IMR-90 (cell line): ENCODE results near the gene DPCD. TPM values are rescaled to one million over a fixed set of nuclear protein-coding genes. Genes with fewer than 3 reads are reported as not detected.

Experiments used
- ATAC-seq: fragments of 200-7000 bp; cut with Tn5 transposase; 2 replicates; pipeline ENCODE4 v1.9.1; 2020; ENCODE audit warnings: low read depth, mild to moderate bottlenecking, moderate library complexity
- BruUV-seq: library from RNA; stranded (reverse); fragments of 400-500 nt; replicated peaks from 2 replicates; lab custom pipeline; 2021; lab: Mats Ljungman, UMichigan
- CTCF ChIA-PET: fragments of 300-600 bp; formaldehyde crosslinking; extraction: SDS; loops from one replicate; lab custom pipeline; 2021; ENCODE audit warnings: antibody characterized with exemption; lab: Yijun Ruan, JAX
- POLR2A ChIA-PET: fragments of 300-600 bp; sonication (Branson Sonifier 250); formaldehyde crosslinking; loops from one replicate; lab custom pipeline; 2022; ENCODE audit warnings: antibody characterized with exemption; ENCODE audit not compliant: unreplicated experiment; lab: Charles Lee
- DNase-seq: peaks from one replicate; pipeline ENCODE4 v3.0.0; 2013
- H2AFZ ChIP-seq: replicated peaks from 2 replicates; pipeline ENCODE3; 2013; ENCODE audit warnings: low read length, mild to moderate bottlenecking; ENCODE audit not compliant: poor library complexity
- H2AK5ac ChIP-seq: 2 replicates; pipeline ENCODE4 v1.6.1; 2013; ENCODE audit warnings: low read depth, low read length, inconsistent platforms
- H2AK9ac ChIP-seq: replicated peaks from 2 replicates; pipeline ENCODE3; 2013; ENCODE audit warnings: mild to moderate bottlenecking, low read depth, low read length, moderate library complexity; ENCODE audit not compliant: poor library complexity
- H2BK120ac ChIP-seq: 2 replicates; pipeline ENCODE4 v1.6.1; 2013; ENCODE audit warnings: low read depth, low read length, inconsistent platforms
- H2BK15ac ChIP-seq: 3 replicates; pipeline ENCODE4 v1.6.1; 2013; ENCODE audit warnings: low read depth, low read length, inconsistent platforms
- H2BK20ac ChIP-seq: 2 replicates; pipeline ENCODE4 v1.6.1; 2013; ENCODE audit warnings: low read depth, mild to moderate bottlenecking, inconsistent platforms, low read length, moderate library complexity
- H2BK5ac ChIP-seq: 2 replicates; pipeline ENCODE4 v1.6.1; 2013; ENCODE audit warnings: mild to moderate bottlenecking, low read depth, low read length, inconsistent platforms; ENCODE audit not compliant: poor library complexity, severe bottlenecking
- H3K14ac ChIP-seq: replicated peaks from 2 replicates; pipeline ENCODE4 v1.6.1; 2013; ENCODE audit warnings: low read depth, low read length, inconsistent platforms
- H3K18ac ChIP-seq: 2 replicates; pipeline ENCODE4 v1.6.1; 2013; ENCODE audit warnings: low read depth, low read length, control low read depth
- H3K23ac ChIP-seq: 2 replicates; pipeline ENCODE4 v1.6.1; 2013; ENCODE audit warnings: low read depth, low read length, inconsistent platforms
- H3K27ac ChIP-seq: 2 replicates; pipeline ENCODE4 v1.5.1; 2013; ENCODE audit warnings: mild to moderate bottlenecking, control low read depth, low read length; ENCODE audit not compliant: insufficient read depth
- H3K27me3 ChIP-seq: 2 replicates; pipeline ENCODE4 v1.6.1; 2013; ENCODE audit warnings: low read length; ENCODE audit not compliant: control insufficient read depth, insufficient read depth
- H3K36me3 ChIP-seq: 2 replicates; pipeline ENCODE4 v1.6.1; 2013; ENCODE audit warnings: low read length, mixed read lengths; ENCODE audit not compliant: control insufficient read depth, insufficient read depth
- H3K4ac ChIP-seq: 2 replicates; pipeline ENCODE4 v1.6.1; 2013; ENCODE audit warnings: low read depth, low read length, inconsistent platforms
- H3K4me1 ChIP-seq: 2 replicates; pipeline ENCODE4 v1.6.1; 2013; ENCODE audit warnings: low read length, mixed read lengths; ENCODE audit not compliant: control insufficient read depth, insufficient read depth
- H3K4me2 ChIP-seq: 2 replicates; pipeline ENCODE4 v1.6.1; 2013; ENCODE audit warnings: low read depth, mild to moderate bottlenecking, control low read depth, low read length, moderate library complexity
- H3K4me3 ChIP-seq: 2 replicates; pipeline ENCODE4 v1.5.1; 2013; ENCODE audit warnings: low read depth, mild to moderate bottlenecking, control low read depth, low read length, moderate library complexity; ENCODE audit not compliant: insufficient read depth
- H3K56ac ChIP-seq: 2 replicates; pipeline ENCODE4 v1.6.1; 2013; ENCODE audit warnings: low read length, inconsistent platforms; ENCODE audit not compliant: insufficient read depth; ENCODE audit errors: extremely low read depth
- H3K79me1 ChIP-seq, 2 experiments: 2 replicates each; pipeline ENCODE4 v1.6.1; 2013; ENCODE audit warnings: low read length in 2 of 2, inconsistent platforms in 1 of 2, low read depth in 1 of 2
- H3K9ac ChIP-seq: 2 replicates; pipeline ENCODE4 v1.6.1; 2013; ENCODE audit warnings: low read depth, low read length, control low read depth
- H3K9me1 ChIP-seq: 2 replicates; pipeline ENCODE4 v1.6.1; 2013; ENCODE audit warnings: low read length, inconsistent platforms; ENCODE audit not compliant: insufficient read depth
- H3K9me3 ChIP-seq: 2 replicates; pipeline ENCODE4 v1.6.1; 2013; ENCODE audit warnings: low read length; ENCODE audit not compliant: control insufficient read depth, insufficient read depth
- H4K20me1 ChIP-seq: 2 replicates; pipeline ENCODE4 v1.6.1; 2013; ENCODE audit warnings: low read length, inconsistent platforms; ENCODE audit not compliant: insufficient read depth
- H4K5ac ChIP-seq: 2 replicates; pipeline ENCODE4 v1.6.1; 2013; ENCODE audit warnings: mild to moderate bottlenecking, low read depth, low read length, control low read depth
- H4K8ac ChIP-seq, 2 experiments: 2 replicates each; pipeline ENCODE4 v1.6.1; 2013; ENCODE audit warnings: low read depth in 2 of 2, low read length in 2 of 2, control low read depth in 1 of 2, inconsistent platforms in 1 of 2
- H4K91ac ChIP-seq: 2 replicates; pipeline ENCODE4 v1.6.1; 2013; ENCODE audit warnings: low read depth, low read length, inconsistent platforms; ENCODE audit not compliant: insufficient read depth
- CHD1 ChIP-seq: IDR thresholded peaks from 2 replicates; pipeline ENCODE4 v1.6.1; 2012; ENCODE audit warnings: low read depth, low read length, improper control_type of control experiment
- RAD21 ChIP-seq: IDR thresholded peaks from 2 replicates; pipeline ENCODE4 v1.6.1; 2012; ENCODE audit warnings: low read length, improper control_type of control experiment
- SMC3 ChIP-seq: fragments of 150-350 bp; IDR thresholded peaks from 2 replicates; pipeline ENCODE4 v1.6.1; 2016; ENCODE audit warnings: low read depth, mild to moderate bottlenecking, antibody characterized with exemption, low read length, moderate library complexity
- WGBS, 2 experiments: methylation state at CpG; one replicate each; pipeline versions ENCODE4 v1.1.5 to v1.1.7; 2013; ENCODE audit warnings: missing lambda C conversion rate in 2 of 2; ENCODE audit not compliant: insufficient read length in 1 of 2; ENCODE audit errors: extremely low coverage in 2 of 2; 5-methylcytosine and 5-hydroxymethylcytosine counted together
- dilution Hi-C: fragments of 300-500 bp; cut with HindIII; formaldehyde crosslinking; loops from one replicate; pipeline ENCODE4 v1.14.3; 2018; ENCODE audit warnings: low sequenced_read_pairs; ENCODE audit not compliant: unreplicated experiment
- in situ Hi-C: fragments of 300-500 bp; cut with MboI; formaldehyde crosslinking; loops from 3 replicates; pipeline ENCODE4 v1.14.3; 2019; ENCODE audit warnings: low sequenced_read_pairs, inconsistent platforms, mixed read lengths
- intact Hi-C: fragments of 100-400 bp; cut with micrococcal nuclease; formaldehyde crosslinking; loops from 2 replicates; pipeline ENCODE4 v1.10.0; 2022
- polyA plus RNA-seq, 3 experiments: library from polyadenylated mRNA; depleted of rRNA; stranded (reverse); fragments of >200 nt; gene quantifications; 2 replicates each; pipeline ENCODE4 v1.2.3, GENCODE V29; 2012; ENCODE audit warnings: low replicate concordance in 1 of 3
- total RNA-seq: library from RNA; depleted of rRNA; stranded (reverse); fragments of >200 nt; gene quantifications from 2 replicates; pipeline ENCODE4 v1.2.3, GENCODE V29; 2012

DPCD gene
- total and polyA plus RNA-seq, 2 of the 4 experiments (the other 2 are of a cell fraction), result 59.1 to 73.7 TPM

- TF ChIP-seq RAD21, result no peak
Observed at GRCh38 chr10:101595591-101596433, 7.7 kb downstream of the DPCD start (continued).

DNA sequence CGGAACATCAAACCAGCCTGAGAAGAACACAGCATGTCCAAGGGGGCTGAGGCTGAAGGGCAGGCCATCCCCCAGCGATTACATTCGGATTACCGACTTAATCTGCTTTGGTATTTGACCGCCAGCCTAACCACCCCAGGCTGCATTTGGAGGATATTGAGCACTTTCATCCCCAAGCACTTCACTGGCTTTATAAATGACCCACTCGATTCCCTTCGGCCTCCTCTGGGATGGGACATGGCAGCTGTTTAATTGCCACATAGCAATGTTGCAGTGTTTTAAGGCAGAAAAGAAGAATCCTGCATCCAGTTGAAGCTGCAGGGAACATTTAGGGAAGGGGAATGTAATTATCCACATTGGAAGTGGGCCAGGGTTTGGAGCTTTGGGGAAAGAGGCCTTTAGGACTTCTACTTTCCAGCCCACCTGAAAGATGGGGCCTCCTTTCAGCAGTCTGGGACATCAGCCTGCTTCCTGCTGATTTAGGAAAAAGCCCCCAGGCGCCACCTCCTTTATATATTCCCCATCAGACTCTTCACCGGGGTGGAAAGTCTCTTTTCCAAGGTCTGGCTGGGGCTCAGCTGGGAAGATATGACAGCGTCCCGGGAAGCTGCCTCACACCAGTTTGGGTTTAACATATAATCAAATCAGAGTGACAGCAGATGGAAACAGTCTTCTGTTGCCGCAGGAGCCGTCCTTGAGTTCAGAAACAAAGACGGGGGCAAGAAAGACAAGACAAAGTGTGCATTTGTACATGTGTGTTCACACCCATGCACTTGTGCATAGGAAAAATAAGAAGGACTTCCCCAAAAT is 9.2 kb downstream of the DPCD start:
- ChIA-PET POLR2A (interaction anchor here (0.6 kb wide), 1 partner anchor 134 kb away, joined by 3 read pairs; no protein-coding TSS in a partner anchor), CTCF (interaction anchor here (0.7 kb wide), 1 partner anchor 436 kb away, joined by 3 read pairs; no protein-coding TSS in a partner anchor)
- H2BK120ac ChIP-seq, result no peak overlapping the region
- no peak overlapping the region for H3K27ac ChIP-seq
- dilution Hi-C loops (no loop called here), intact Hi-C loops (no loop called here), in situ Hi-C loops (no loop called here)
- H3K4ac ChIP-seq, result no peak overlapping the region
- no peak overlapping the region for H3K56ac ChIP-seq
- H3K27me3 ChIP-seq, result no peaks in the 10 kb centered on the region
- H3K18ac ChIP-seq, result no peak overlapping the region
- no peak for ATAC-seq
- no peak overlapping the region for H3K14ac ChIP-seq
- H4K8ac ChIP-seq, result no peak overlapping the region
- no peak overlapping the region for H2AFZ ChIP-seq
- no peaks in the 10 kb centered on the region for H3K4me1 ChIP-seq
- no peak overlapping the region for H4K91ac ChIP-seq
- H3K79me1 ChIP-seq, result peaks cover 0 to under 1% of the 10 kb centered on the region in 2 experiments; a peak in 1 of 4 replicates
- TF ChIP-seq SMC3 (no peak), CHD1 (no peak)
- H3K9me1 ChIP-seq, result no peaks in the 10 kb centered on the region
- H3K9ac ChIP-seq, result no peak overlapping the region
- no peaks in the 10 kb centered on the region for H4K20me1 ChIP-seq
- no TSS peak for BruUV-seq
- H3K36me3 ChIP-seq, result peaks cover 2% of the 10 kb centered on the region; the same call in 1 of the 2 replicates
- H2AK9ac ChIP-seq, result no peak overlapping the region
- H3K9me3 ChIP-seq, result no peaks in the 10 kb centered on the region
- no peak overlapping the region for H2BK15ac ChIP-seq
- no peak overlapping the region for H4K5ac ChIP-seq
- H2AK5ac ChIP-seq, result no peak overlapping the region
- H3K4me2 ChIP-seq, result no peak overlapping the region
- H3K4me3 ChIP-seq, result no peak overlapping the region
- DNase-seq, result no peak
- no peak overlapping the region; the same call in 1 of the 2 replicates for H3K23ac ChIP-seq
- no peak overlapping the region for H2BK5ac ChIP-seq
- H2BK20ac ChIP-seq, result no peak overlapping the region
- 54% methylated on average over 3 of the region's 14 CpGs; no CpG with 5 or more reads in 1 of the 2 experiments for WGBS, 2 experiments
